Ascending aorta (tissue), 2 donors: Measurements from ENCODE around the gene MGAT5. TPM values are rescaled to one million over a fixed set of nuclear protein-coding genes. Genes with fewer than 3 reads are reported as not detected.

ENCODE experiments used
- DNase-seq, 2 donors: peaks; one replicate each; pipeline ENCODE4 v3.0.0-alpha.2; 2019; ENCODE audit warnings: low spot score in 2 of 2
- H3K27ac ChIP-seq, 2 donors: fragments of 200-600 bp; sonication (generic); one replicate each; pipeline ENCODE4 v1.5.1; 2016 to 2017; ENCODE audit warnings: mild to moderate bottlenecking in 1 of 2
- H3K27me3 ChIP-seq: fragments of 200-600 bp; sonication (generic); one replicate; pipeline ENCODE4 v1.5.1; 2017
- H3K36me3 ChIP-seq, 2 donors: fragments of 200-600 bp; sonication (generic); one replicate each; pipeline ENCODE4 v1.5.1; 2016
- H3K4me1 ChIP-seq, 2 donors: fragments of 200-600 bp; sonication (generic); one replicate each; pipeline ENCODE4 v1.5.1; 2016 to 2017; ENCODE audit warnings: mild to moderate bottlenecking in 1 of 2
- H3K4me3 ChIP-seq, 2 donors: fragments of 200-600 bp; sonication (generic); one replicate each; pipeline ENCODE4 v1.5.1; 2016 to 2017; ENCODE audit warnings: mild to moderate bottlenecking in 1 of 2
- H3K9me3 ChIP-seq, 2 donors: fragments of 200-600 bp; sonication (generic); one replicate each; pipeline ENCODE4 v1.5.1; 2016
- intact Hi-C: fragments of 100-400 bp; cut with DNase I; formaldehyde crosslinking; loops from one replicate; pipeline ENCODE4 v1.15.1; 2023
- total RNA-seq: library from RNA; depleted of rRNA; stranded (reverse); fragments of >200 nt; gene quantifications from one replicate; pipeline ENCODE4 v1.1.0, GENCODE V29; 2016
- TF ChIP-seq, protein P1 (sequence below), 3 experiments: fragments of 200-600 bp in 2 of 3; fragments of 450-650 bp in 1 of 3; sonication (generic) in 2 of 3; IDR thresholded peaks; one replicate each; pipeline ENCODE4 v1.5.1; 2016 to 2019; ENCODE audit warnings: antibody characterized with exemption in 3 of 3, mild to moderate bottlenecking in 1 of 3, moderate library complexity in 1 of 3

MGAT5 gene
- total RNA-seq, 1 donor from 2014 or later: 15.4 TPM

DNA sequence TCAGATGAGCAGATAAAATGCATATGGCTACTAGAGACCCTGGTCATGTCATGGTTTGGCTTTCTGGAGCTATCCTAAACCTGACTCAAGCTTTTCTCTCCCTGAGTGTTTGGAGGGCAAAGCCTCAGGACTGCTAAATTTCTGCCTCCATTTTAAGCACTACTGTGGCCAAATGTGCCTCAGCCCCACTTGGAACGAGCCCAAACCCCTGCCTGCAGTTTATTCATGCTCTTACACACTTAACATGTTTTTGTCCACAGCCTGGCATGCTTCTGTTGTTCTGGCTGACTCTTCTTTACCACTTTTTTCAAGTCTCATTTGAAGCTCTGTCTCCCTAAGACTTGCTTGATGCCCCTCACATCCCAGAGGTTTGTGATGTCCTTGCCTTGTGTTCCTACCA is 24.7 kb downstream of the MGAT5 start:
- intact Hi-C loops: no loop called here
- Histone ChIP-seq H3K4me3 (no peak overlapping the region), H3K27ac (no peak overlapping the region), H3K36me3 (no peaks in the 10 kb centered on the region), H3K4me1 (peaks cover 0 to 6% of the 10 kb centered on the region in 2 donors), H3K27me3 (no peaks in the 10 kb centered on the region), H3K9me3 (no peaks in the 10 kb centered on the region)
- no peak for DNase-seq
- TF ChIP-seq, protein P1, sequence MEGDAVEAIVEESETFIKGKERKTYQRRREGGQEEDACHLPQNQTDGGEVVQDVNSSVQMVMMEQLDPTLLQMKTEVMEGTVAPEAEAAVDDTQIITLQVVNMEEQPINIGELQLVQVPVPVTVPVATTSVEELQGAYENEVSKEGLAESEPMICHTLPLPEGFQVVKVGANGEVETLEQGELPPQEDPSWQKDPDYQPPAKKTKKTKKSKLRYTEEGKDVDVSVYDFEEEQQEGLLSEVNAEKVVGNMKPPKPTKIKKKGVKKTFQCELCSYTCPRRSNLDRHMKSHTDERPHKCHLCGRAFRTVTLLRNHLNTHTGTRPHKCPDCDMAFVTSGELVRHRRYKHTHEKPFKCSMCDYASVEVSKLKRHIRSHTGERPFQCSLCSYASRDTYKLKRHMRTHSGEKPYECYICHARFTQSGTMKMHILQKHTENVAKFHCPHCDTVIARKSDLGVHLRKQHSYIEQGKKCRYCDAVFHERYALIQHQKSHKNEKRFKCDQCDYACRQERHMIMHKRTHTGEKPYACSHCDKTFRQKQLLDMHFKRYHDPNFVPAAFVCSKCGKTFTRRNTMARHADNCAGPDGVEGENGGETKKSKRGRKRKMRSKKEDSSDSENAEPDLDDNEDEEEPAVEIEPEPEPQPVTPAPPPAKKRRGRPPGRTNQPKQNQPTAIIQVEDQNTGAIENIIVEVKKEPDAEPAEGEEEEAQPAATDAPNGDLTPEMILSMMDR (IDR thresholded peaks at IDR 0.05): no peak

DNA sequence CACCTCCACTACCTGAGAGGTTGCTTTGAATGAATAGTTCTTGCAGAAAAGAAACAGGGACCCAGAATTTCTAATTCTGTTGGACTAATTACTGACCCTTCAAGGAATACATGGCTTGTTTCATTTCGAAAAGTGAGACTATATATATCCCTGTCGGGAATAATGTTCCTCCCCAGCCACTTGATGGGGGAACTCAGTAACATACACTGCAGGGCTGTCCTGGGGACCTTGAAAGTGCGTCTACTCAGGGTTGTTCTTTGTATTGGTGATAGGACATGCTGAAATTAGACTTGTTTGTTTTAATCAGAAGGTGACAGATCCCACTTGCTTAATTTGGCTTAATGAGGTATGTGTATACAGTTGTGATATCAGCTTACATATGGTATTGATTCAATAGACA is 25.5 kb downstream of the MGAT5 start:
- no peak overlapping the region for H3K4me3 ChIP-seq
- TF ChIP-seq, protein P1 (IDR thresholded peaks at IDR 0.05): no peak
- H3K9me3 ChIP-seq: no peaks in the 10 kb centered on the region
- H3K27ac ChIP-seq: no peak overlapping the region
- no peaks in the 10 kb centered on the region for H3K36me3 ChIP-seq
- no peaks in the 10 kb centered on the region for H3K27me3 ChIP-seq
- intact Hi-C loops: no loop called here
- no peak for DNase-seq
- peaks cover 0 to 6% of the 10 kb centered on the region in 2 donors for H3K4me1 ChIP-seq

DNA sequence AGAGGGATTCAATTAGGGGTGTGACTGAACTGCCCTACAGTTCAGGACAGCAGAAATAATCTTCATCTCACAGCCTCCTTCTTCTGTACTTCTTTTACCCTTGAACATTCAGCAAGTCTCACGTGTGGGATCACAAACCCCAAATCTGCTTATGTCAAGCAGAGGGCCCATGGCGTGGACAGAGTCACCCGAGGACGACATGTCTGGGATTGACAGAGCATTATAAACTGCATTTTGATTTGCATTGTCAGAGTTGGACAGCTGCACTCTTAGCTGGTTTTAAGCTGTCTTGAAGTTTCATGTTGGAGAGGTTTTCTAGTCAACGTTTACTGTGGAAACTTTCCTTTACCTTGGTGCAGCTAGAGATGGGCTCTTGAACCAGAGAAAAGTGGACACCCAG is 26.4 kb downstream of the MGAT5 start:
- Histone ChIP-seq H3K4me1 (peaks cover 0 to 6% of the 10 kb centered on the region in 2 donors), H3K4me3 (peak overlapping the region in 1 of 2 donors; percentile 8), H3K27me3 (no peaks in the 10 kb centered on the region), H3K27ac (no peak overlapping the region), H3K9me3 (no peaks in the 10 kb centered on the region), H3K36me3 (no peaks in the 10 kb centered on the region)
- TF ChIP-seq, protein P1 (IDR thresholded peaks at IDR 0.05): no peak
- intact Hi-C loops: no loop called here
- no peak for DNase-seq

DNA sequence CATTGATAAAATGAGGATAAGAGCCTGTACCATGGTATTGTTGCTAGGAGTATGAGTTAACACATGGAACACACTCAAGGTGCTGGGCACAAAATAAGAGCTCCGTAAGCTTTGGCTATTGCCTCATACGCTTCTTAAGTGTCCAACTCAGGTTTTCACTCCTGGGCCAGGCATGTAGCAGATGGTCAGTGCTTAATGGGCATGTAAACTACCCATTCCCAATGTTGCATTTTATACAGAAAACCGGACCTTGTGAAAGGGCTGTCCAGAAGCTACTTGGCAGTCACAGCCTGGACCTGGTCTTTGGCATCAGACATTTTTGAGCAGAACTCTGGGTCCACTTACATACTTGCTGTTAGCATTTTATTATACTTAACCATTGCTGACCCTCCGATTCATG is 26.9 kb downstream of the MGAT5 start:
- Histone ChIP-seq H3K4me1 (peaks cover 0 to 6% of the 10 kb centered on the region in 2 donors), H3K4me3 (no peak overlapping the region), H3K36me3 (no peaks in the 10 kb centered on the region), H3K9me3 (no peaks in the 10 kb centered on the region), H3K27me3 (no peaks in the 10 kb centered on the region), H3K27ac (no peak overlapping the region)
- TF ChIP-seq, protein P1 (IDR thresholded peaks at IDR 0.05): no peak
- intact Hi-C loops: no loop called here
- no peak for DNase-seq

DNA sequence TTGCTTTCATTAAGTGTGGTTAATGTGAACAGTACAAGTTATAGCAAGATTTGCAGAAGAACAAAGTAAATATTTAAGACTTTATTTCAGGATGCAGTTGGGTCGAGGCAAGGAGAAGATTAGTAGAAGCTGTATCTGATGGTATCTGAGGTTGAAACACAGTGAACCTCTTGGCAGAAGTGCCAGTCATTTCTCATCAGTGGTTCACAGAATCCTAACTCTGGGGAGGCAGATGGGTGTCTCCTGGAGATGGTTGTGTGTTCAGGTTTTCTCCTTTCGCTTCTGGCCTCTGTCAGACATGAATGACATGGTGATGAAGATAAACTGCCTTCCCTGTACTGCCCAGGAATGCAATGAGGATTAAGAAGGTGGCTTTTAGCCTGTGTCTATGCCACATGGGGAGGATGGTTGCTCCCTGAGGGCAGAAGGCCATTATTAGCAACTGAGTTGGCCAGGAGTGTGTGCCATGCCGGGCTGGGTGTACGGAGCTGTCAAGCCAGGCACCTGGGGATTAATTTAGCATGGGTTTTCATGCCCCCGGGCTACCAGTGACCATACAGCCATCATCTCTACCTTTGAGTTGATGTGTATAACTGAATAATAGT is 28.0 kb downstream of the MGAT5 start:
- Histone ChIP-seq H3K4me3 (no peak overlapping the region), H3K36me3 (no peaks in the 10 kb centered on the region), H3K9me3 (no peaks in the 10 kb centered on the region), H3K4me1 (peaks cover 0 to 6% of the 10 kb centered on the region in 2 donors), H3K27me3 (no peaks in the 10 kb centered on the region), H3K27ac (no peak overlapping the region)
- intact Hi-C loops: no loop called here
- DNase-seq: no peak
- TF ChIP-seq, protein P1 (IDR thresholded peaks at IDR 0.05): no peak
